ENCODE results near the gene LTBP3. TPM values are rescaled to one million over a fixed set of nuclear protein-coding genes. Genes with fewer than 3 reads are reported as not detected.
A peak's percentile ranks its signal among the peaks of the same experiment; 100 is the strongest.

Gene LTBP3
- total and polyA plus RNA-seq, 2 of the 13 experiments (the other 11 are each of a cell fraction or from before 2014, with no cell fraction given): 12.2 to 68.1 TPM

DNA sequence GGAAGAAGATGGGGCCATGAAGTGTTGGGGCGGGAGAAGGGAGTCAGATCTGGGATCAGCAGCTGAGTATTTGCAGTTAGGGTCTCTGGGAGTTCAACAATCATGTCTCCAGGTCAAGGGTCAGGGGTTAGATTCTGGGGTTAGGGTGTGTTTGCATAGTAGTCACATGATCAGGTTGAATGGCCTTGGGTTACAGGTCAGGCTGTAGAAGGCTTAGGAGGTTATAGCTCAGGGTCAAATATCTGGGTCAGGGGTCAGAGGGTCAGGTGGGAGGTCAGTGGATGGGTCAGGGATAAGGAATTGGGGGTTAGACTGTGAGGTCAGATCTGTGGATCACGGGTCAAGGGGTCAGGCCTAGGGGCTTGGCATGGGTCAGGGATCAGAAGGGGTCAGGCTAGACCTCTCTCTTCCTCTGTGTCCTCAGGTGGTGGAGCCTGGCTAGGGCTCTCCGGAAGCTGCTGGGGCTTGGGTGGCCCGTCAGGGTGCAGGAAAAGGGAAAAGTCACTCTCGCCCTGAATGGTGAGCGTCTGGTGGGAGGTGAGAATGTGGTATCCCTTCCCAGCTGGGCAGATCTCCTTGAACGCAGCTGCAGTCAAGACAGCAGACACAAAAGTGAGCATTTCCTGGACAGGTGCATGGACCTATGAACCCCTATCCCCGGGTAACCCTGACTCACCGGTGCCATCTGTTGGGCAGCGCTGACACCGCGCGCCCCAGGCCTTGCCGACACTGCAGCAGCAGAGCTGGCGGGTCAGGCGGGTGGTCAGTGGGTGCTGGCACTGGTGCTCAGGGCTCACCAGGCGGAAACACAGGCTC is 6.4 kb downstream of the LTBP3 start (continued):
- TF ChIP-seq ZNF136 (CRISPR knock-in tag; IDR thresholded peaks at IDR 0.05; ENCODE audit: low read depth): no peak
- TF ChIP-seq GATAD2A (CRISPR knock-in tag; IDR thresholded peaks at IDR 0.05): peak; percentile 57
- TF ChIP-seq, protein P1, sequence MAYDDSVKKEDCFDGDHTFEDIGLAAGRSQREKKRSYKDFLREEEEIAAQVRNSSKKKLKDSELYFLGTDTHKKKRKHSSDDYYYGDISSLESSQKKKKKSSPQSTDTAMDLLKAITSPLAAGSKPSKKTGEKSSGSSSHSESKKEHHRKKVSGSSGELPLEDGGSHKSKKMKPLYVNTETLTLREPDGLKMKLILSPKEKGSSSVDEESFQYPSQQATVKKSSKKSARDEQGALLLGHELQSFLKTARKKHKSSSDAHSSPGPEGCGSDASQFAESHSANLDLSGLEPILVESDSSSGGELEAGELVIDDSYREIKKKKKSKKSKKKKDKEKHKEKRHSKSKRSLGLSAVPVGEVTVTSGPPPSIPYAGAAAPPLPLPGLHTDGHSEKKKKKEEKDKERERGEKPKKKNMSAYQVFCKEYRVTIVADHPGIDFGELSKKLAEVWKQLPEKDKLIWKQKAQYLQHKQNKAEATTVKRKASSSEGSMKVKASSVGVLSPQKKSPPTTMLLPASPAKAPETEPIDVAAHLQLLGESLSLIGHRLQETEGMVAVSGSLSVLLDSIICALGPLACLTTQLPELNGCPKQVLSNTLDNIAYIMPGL (CRISPR knock-in tag; IDR thresholded peaks at IDR 0.05; ENCODE audit: borderline replicate concordance in 1 of 2, low read depth in 1 of 2): 0 out of 4 replicates have a peak, but pooled peaks have one; percentile 34 to 42
- peak; percentile 36; the same call in 1 of the 2 replicates for TF ChIP-seq MYC (CRISPR knock-in tag; IDR thresholded peaks at IDR 0.05; ENCODE audit: borderline replicate concordance)
- no peak for TF ChIP-seq ZNF274 (CRISPR knock-in tag; IDR thresholded peaks at IDR 0.05)
- TF ChIP-seq, protein P2, sequence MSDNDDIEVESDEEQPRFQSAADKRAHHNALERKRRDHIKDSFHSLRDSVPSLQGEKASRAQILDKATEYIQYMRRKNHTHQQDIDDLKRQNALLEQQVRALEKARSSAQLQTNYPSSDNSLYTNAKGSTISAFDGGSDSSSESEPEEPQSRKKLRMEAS (IDR thresholded peaks at IDR 0.05): 0 out of 2 replicates have a peak, but pooled peaks have one; percentile 42
- TF ChIP-seq ZKSCAN5 (CRISPR knock-in tag; IDR thresholded peaks at IDR 0.05): peak; percentile 69; the same call in 1 of the 2 replicates
- peak; percentile 74; the same call in 1 of the 2 replicates for TF ChIP-seq ZBTB7A (CRISPR knock-in tag; IDR thresholded peaks at IDR 0.05)
- 0 out of 2 replicates have a peak, but pooled peaks have one; percentile 1 for TF ChIP-seq ZC3H13 (CRISPR knock-in tag; IDR thresholded peaks at IDR 0.05)
- peak; percentile 97 for TF ChIP-seq HNRNPL (IDR thresholded peaks at IDR 0.05; ENCODE audit: low read depth, low read length)
- TF ChIP-seq, protein P3, sequence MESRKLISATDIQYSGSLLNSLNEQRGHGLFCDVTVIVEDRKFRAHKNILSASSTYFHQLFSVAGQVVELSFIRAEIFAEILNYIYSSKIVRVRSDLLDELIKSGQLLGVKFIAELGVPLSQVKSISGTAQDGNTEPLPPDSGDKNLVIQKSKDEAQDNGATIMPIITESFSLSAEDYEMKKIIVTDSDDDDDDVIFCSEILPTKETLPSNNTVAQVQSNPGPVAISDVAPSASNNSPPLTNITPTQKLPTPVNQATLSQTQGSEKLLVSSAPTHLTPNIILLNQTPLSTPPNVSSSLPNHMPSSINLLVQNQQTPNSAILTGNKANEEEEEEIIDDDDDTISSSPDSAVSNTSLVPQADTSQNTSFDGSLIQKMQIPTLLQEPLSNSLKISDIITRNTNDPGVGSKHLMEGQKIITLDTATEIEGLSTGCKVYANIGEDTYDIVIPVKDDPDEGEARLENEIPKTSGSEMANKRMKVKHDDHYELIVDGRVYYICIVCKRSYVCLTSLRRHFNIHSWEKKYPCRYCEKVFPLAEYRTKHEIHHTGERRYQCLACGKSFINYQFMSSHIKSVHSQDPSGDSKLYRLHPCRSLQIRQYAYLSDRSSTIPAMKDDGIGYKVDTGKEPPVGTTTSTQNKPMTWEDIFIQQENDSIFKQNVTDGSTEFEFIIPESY (CRISPR knock-in tag; IDR thresholded peaks at IDR 0.05): peak; percentile 100
- TF ChIP-seq ZNF768 (CRISPR knock-in tag; IDR thresholded peaks at IDR 0.05): peak; percentile 47; the same call in 1 of the 2 replicates
- no peak for TF ChIP-seq SETDB1 (CRISPR knock-in tag; IDR thresholded peaks at IDR 0.05; ENCODE audit: borderline replicate concordance)
- TF ChIP-seq, protein P4, sequence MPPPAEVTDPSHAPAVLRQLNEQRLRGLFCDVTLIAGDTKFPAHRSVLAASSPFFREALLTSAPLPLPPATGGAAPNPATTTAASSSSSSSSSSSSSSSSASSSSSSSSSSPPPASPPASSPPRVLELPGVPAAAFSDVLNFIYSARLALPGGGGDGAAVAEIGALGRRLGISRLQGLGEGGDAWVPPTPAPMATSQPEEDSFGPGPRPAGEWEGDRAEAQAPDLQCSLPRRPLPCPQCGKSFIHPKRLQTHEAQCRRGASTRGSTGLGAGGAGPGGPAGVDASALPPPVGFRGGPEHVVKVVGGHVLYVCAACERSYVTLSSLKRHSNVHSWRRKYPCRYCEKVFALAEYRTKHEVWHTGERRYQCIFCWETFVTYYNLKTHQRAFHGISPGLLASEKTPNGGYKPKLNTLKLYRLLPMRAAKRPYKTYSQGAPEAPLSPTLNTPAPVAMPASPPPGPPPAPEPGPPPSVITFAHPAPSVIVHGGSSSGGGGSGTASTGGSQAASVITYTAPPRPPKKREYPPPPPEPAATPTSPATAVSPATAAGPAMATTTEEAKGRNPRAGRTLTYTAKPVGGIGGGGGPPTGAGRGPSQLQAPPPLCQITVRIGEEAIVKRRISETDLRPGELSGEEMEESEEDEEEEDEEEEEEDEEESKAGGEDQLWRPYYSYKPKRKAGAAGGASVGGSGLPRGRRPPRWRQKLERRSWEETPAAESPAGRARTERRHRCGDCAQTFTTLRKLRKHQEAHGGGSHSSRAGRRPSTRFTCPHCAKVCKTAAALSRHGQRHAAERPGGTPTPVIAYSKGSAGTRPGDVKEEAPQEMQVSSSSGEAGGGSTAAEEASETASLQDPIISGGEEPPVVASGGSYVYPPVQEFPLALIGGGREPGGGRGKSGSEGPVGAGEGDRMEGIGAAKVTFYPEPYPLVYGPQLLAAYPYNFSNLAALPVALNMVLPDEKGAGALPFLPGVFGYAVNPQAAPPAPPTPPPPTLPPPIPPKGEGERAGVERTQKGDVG (CRISPR knock-in tag; IDR thresholded peaks at IDR 0.05; ENCODE audit: borderline replicate concordance): 0 out of 2 replicates have a peak, but pooled peaks have one; percentile 67
- no peak for TF ChIP-seq FOXA1 (IDR thresholded peaks at IDR 0.05)
- TF ChIP-seq FOXA1 (CRISPR knock-in tag; IDR thresholded peaks at IDR 0.05): peak; percentile 42
- TF ChIP-seq, protein P5, sequence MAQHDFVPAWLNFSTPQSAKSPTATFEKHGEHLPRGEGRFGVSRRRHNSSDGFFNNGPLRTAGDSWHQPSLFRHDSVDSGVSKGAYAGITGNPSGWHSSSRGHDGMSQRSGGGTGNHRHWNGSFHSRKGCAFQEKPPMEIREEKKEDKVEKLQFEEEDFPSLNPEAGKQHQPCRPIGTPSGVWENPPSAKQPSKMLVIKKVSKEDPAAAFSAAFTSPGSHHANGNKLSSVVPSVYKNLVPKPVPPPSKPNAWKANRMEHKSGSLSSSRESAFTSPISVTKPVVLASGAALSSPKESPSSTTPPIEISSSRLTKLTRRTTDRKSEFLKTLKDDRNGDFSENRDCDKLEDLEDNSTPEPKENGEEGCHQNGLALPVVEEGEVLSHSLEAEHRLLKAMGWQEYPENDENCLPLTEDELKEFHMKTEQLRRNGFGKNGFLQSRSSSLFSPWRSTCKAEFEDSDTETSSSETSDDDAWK (CRISPR knock-in tag; IDR thresholded peaks at IDR 0.05): no peak
- TF ChIP-seq, protein P6, sequence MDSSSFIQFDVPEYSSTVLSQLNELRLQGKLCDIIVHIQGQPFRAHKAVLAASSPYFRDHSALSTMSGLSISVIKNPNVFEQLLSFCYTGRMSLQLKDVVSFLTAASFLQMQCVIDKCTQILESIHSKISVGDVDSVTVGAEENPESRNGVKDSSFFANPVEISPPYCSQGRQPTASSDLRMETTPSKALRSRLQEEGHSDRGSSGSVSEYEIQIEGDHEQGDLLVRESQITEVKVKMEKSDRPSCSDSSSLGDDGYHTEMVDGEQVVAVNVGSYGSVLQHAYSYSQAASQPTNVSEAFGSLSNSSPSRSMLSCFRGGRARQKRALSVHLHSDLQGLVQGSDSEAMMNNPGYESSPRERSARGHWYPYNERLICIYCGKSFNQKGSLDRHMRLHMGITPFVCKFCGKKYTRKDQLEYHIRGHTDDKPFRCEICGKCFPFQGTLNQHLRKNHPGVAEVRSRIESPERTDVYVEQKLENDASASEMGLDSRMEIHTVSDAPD (CRISPR knock-in tag; IDR thresholded peaks at IDR 0.05): peak; percentile 25; the same call in 1 of the 2 replicates
